HEK293T (cell line): ENCODE measurements around the gene PDE8A.

Experiments used
- CTCF ChIA-PET: fragments of 350-600 bp; formaldehyde crosslinking; extraction: SDS; loops from one replicate; lab custom pipeline; 2021; ENCODE audit warnings: antibody characterized with exemption, inconsistent platforms; lab: Yijun Ruan, JAX
- POLR2A ChIA-PET: fragments of 350-600 bp; formaldehyde crosslinking; extraction: SDS; loops from one replicate; lab custom pipeline; 2020; ENCODE audit warnings: antibody characterized with exemption, inconsistent platforms; lab: Yijun Ruan, JAX
- DNase-seq: peaks from one replicate; pipeline ENCODE4 v3.0.0; 2012; ENCODE audit warnings: mixed read lengths; ENCODE audit errors: extremely low spot score
- ARNT ChIP-seq: fragments of 450-650 bp; IDR thresholded peaks from 2 replicates; pipeline ENCODE4 v1.6.1; 2017; ENCODE audit warnings: mild to moderate bottlenecking
- BHLHE40 ChIP-seq: fragments of 450-650 bp; IDR thresholded peaks from 2 replicates; pipeline ENCODE4 v1.6.1; 2016; ENCODE audit warnings: mild to moderate bottlenecking, moderate library complexity, borderline replicate concordance
- CTBP1 ChIP-seq: fragments of 450-650 bp; IDR thresholded peaks from 2 replicates; pipeline ENCODE4 v1.6.1; 2016; ENCODE audit warnings: borderline replicate concordance
- ELF4 ChIP-seq: fragments of 450-650 bp; IDR thresholded peaks from 2 replicates; pipeline ENCODE4 v1.6.1; 2017; ENCODE audit warnings: antibody characterized with exemption
- FOXA1 ChIP-seq: fragments of 450-650 bp; IDR thresholded peaks from 2 replicates; pipeline ENCODE4 v1.6.1; 2016; ENCODE audit warnings: mild to moderate bottlenecking
- FOXK2 ChIP-seq: fragments of 450-650 bp; IDR thresholded peaks from 2 replicates; pipeline ENCODE4 v1.6.1; 2016; ENCODE audit warnings: mild to moderate bottlenecking
- FOXM1 ChIP-seq: fragments of 450-650 bp; IDR thresholded peaks from 2 replicates; pipeline ENCODE4 v1.6.1; 2017; ENCODE audit warnings: mild to moderate bottlenecking, borderline replicate concordance
- HDGF ChIP-seq: fragments of 450-650 bp; IDR thresholded peaks from 2 replicates; pipeline ENCODE4 v1.6.1; 2017; ENCODE audit warnings: antibody characterized with exemption, borderline replicate concordance
- L3MBTL2 ChIP-seq: fragments of 450-650 bp; conservative IDR thresholded peaks from 2 replicates; pipeline ENCODE4 v1.6.1; 2016; ENCODE audit warnings: mild to moderate bottlenecking
- LEF1 ChIP-seq: fragments of 450-650 bp; IDR thresholded peaks from 2 replicates; pipeline ENCODE4 v1.6.1; 2017; ENCODE audit warnings: mild to moderate bottlenecking, borderline replicate concordance
- NFRKB ChIP-seq: fragments of 450-650 bp; IDR thresholded peaks from 2 replicates; pipeline ENCODE4 v1.6.1; 2016; ENCODE audit warnings: mild to moderate bottlenecking, moderate library complexity
- PKNOX1 ChIP-seq: fragments of 450-650 bp; IDR thresholded peaks from 2 replicates; pipeline ENCODE4 v1.6.1; 2016
- SP1 ChIP-seq: fragments of 450-650 bp; IDR thresholded peaks from 2 replicates; pipeline ENCODE4 v1.6.1; 2017
- SUZ12 ChIP-seq: fragments of 450-650 bp; IDR thresholded peaks from 2 replicates; pipeline ENCODE4 v1.6.1; 2016; ENCODE audit warnings: mild to moderate bottlenecking
- TARDBP ChIP-seq: fragments of 450-650 bp; IDR thresholded peaks from 2 replicates; pipeline ENCODE4 v1.6.1; 2016
- ZNF384 ChIP-seq: fragments of 450-650 bp; IDR thresholded peaks from 2 replicates; pipeline ENCODE4 v1.6.1; 2016

PDE8A gene

GRCh38 chr15:85006655-85007054 is 25.0 kb downstream of the PDE8A start:
- ChIA-PET POLR2A (no interaction called here), CTCF (interaction anchor here (0.5 to 1.0 kb wide), 2 partner anchors 53 to 137 kb away, joined by 3 to 4 read pairs; no protein-coding TSS in a partner anchor)
- no peak for DNase-seq
- no peak for TF ChIP-seq SUZ12
- TF ChIP-seq L3MBTL2, result no peak
- TF ChIP-seq LEF1, result no peak

- DNase-seq, result no peak
- ChIA-PET POLR2A (interaction anchor here (1.0 kb wide), 1 partner anchor 26 kb away, joined by 5 read pairs; no protein-coding TSS in a partner anchor), CTCF (interaction anchor here (0.5 to 1.2 kb wide), 3 partner anchors 53 to 137 kb away, joined by 3 to 4 read pairs (median 4); no protein-coding TSS in a partner anchor)
- TF ChIP-seq ZNF384 (no peak), SP1 (no peak), FOXM1 (no peak), HDGF (no peak), BHLHE40 (no peak), L3MBTL2 (no peak), FOXA1 (no peak), NFRKB (no peak), FOXK2 (no peak), ARNT (no peak), CTBP1 (no peak), ELF4 (no peak), PKNOX1 (no peak), TARDBP (no peak), LEF1 (no peak), SUZ12 (no peak)
Observed at GRCh38 chr15:85007137-85007536, 25.5 kb downstream of the PDE8A start.

- POLR2A ChIA-PET, result interaction anchor here (1.0 kb wide), 1 partner anchor 27 kb away, joined by 5 read pairs; no protein-coding TSS in a partner anchor
Observed at GRCh38 chr15:85007741-85008397, 26.2 kb downstream of the PDE8A start.

GRCh38 chr15:85008474-85009260 is 27.0 kb downstream of the PDE8A start:
- DNase-seq, result no peak
- no peak for TF ChIP-seq NFRKB
- TF ChIP-seq BHLHE40, result no peak
- TF ChIP-seq ARNT, result no peak
- TF ChIP-seq FOXA1, result no peak
- TF ChIP-seq FOXK2, result no peak
- no peak for TF ChIP-seq FOXM1
- no peak for TF ChIP-seq TARDBP
- no peak for TF ChIP-seq ZNF384
- no peak for TF ChIP-seq SP1
- TF ChIP-seq PKNOX1, result no peak
- no peak for TF ChIP-seq ELF4
- no peak for TF ChIP-seq SUZ12
- POLR2A ChIA-PET, result no interaction called here
- CTCF ChIA-PET, result interaction anchor here (1.2 kb wide), 1 partner anchor 80 kb away, joined by 4 read pairs; no protein-coding TSS in a partner anchor

More at GRCh38 chr15:85007741-85008397, 26.2 kb downstream of the PDE8A start:
- no peak for DNase-seq
- CTCF ChIA-PET, result interaction anchor here (1.0 to 1.2 kb wide), 2 partner anchors 54 to 79 kb away, joined by 3 to 4 read pairs; no protein-coding TSS in a partner anchor
- TF ChIP-seq SP1 (no peak), SUZ12 (no peak), ARNT (no peak), LEF1 (no peak), CTBP1 (no peak), L3MBTL2 (no peak), ELF4 (no peak), PKNOX1 (no peak), ZNF384 (no peak)

GRCh38 chr15:85009435-85009834 is 27.8 kb downstream of the PDE8A start:
- no peak for TF ChIP-seq CTBP1
- no peak for TF ChIP-seq PKNOX1
- no peak for TF ChIP-seq FOXA1
- TF ChIP-seq HDGF, result no peak
- no peak for TF ChIP-seq ZNF384
- no peak for TF ChIP-seq L3MBTL2
- no peak for TF ChIP-seq TARDBP
- no peak for TF ChIP-seq NFRKB
- TF ChIP-seq BHLHE40, result no peak
- no peak for TF ChIP-seq ELF4
- no peak for TF ChIP-seq LEF1
- TF ChIP-seq ARNT, result no peak
- TF ChIP-seq FOXM1, result no peak
- no peak for TF ChIP-seq SUZ12
- no peak for TF ChIP-seq FOXK2
- no peak for TF ChIP-seq SP1
- no peak for DNase-seq
- ChIA-PET CTCF (no interaction called here), POLR2A (interaction anchor here (1.0 kb wide), 1 partner anchor 97 kb away, joined by 5 read pairs; no protein-coding TSS in a partner anchor)
